MM.1S (cell line): ENCODE results near the gene CTSF.

Source experiments
- CTCF ChIP-seq: fragments of 300-600 bp; sonication (generic); IDR thresholded peaks from 2 replicates; pipeline ENCODE4 v1.5.1; 2016; ENCODE audit warnings: antibody characterized with exemption, low read length, mixed read lengths
- EZH2 ChIP-seq: fragments of 300-600 bp; sonication (generic); optimal IDR thresholded peaks from 2 replicates; pipeline ENCODE3; 2017; ENCODE audit warnings: low read depth, mild to moderate bottlenecking, antibody characterized with exemption, low read length, mixed read lengths

GRCh38 chr11:66547662-66548009 lies 20.8 kb downstream of the CTSF start:
- no peak for TF ChIP-seq CTCF
- TF ChIP-seq EZH2: no peak
